Measurements from ENCODE around the gene EPSTI1.
"Not testable (repeated sequence)": the region's sequence is repeated elsewhere in the genome, so short reads cannot be mapped to it uniquely, and the experiment has no call there.

The EPSTI1 gene

DNA sequence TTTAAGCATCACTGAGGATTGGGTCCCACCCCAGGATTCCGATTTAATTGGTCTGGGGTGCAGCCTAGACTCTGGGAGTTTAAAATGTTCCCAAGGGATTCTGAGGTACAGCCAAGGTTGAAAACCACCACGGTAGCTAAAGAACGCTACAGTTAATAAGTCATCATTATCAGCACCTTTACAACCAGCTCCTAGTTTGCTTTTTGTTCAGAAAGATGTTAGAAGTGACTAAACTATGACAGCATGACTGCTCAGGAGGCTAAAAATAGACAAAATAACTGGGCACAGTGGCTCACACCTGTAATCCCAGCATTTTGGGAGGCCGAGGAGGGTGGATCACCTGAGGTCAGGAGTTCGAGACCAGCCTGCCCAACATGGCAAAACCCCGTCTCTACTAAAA, 11.7 kb upstream of the EPSTI1 start:
- DNase-seq: no peak

DNA sequence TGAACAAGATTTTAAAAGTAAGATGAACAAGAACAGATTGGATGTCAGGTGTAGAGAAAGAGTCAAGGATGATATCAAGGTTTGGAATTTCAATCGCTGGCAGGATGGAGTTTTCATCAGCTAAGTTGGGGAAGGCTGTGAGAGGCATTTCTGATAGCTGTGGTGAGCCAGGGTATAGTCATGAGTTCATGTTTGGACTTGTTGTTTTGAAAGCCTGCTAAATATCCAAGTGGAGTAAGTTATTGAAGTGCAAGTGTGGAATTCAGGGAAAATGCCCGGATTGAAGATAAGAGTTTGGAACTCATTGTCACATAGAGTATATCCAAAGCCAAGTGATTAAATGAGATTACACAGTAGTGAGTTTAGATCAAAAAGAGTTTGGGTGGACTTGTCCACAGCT, 11.0 kb upstream of the EPSTI1 start:
- DNase-seq: no peak

DNA sequence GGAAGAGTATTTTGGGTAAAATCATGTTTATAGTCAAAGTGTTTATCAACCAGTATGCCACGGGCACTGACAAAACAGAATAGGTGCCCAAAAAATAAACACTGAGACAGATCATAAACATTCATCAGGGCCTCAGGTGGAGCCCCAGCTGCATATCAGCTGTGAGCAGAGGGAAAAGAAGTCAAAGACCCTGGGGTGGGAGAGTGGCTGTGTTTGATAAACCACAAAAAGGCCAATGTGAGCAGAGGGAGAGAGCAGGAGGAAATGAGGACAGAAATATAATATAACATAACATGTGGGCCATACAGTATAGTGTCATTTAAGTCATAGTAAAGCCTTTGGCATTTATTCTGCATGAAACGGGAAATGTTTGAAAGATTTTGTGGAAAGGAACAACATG, 10.0 kb upstream of the EPSTI1 start:
- DNase-seq: no peak

DNA sequence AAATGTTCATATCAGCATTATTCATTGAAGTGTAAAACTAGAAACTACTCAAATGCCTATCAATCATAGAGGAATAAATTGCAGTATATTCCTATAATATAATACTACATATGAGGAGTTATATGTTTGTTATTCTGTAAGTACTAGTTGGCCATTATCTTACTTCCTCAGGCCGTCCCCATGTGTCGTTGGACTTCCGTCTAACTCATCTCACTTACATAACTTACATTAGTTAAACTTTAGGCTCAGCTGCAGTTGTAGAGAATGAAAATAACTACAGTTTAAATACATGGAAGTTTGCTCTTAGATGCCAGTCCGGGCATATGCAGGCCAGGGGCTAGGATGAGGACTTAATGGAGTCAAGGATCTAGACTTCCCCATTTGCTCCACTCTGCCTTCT, 8.6 kb upstream of the EPSTI1 start:
- DNase-seq: no peak

DNA sequence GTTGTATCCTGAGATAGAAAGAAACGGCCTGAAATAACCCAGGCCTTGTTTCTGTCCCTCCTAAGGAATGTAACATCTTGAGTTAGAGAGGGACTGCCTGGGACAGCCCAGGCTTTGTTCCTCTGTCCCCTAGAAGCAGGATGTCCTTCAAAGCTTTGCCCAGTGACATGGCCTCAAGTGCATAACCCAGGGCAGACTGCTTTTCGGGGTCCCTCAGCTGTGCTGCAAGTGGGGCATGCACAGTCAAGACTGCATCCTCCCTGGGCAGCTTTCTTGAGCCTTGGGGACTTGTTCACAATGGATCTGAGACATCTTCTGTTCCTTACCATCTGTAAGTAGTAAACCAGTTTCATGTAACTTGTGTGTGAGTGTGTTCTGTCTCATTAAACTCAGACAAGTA, 7.5 kb upstream of the EPSTI1 start:
- no peak for DNase-seq

DNA sequence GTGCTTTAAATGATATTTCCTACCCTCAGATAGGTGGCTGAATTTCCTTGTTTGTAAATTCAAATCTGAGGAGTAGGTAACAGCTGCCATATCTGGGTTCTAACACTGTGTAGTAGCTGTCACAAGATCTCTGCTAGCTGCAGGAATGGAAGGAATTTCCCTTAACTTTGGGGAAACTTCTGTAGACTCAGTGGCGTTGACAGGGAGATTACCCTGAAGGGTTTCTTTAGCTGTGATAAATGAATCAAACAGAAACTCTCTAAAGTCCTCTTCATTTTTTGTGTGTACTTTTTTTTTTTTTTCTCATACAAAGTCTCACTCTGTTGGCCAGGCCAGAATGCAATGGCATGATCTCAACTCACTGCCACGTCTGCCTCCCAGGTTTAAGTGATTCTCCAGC, 5.3 kb upstream of the EPSTI1 start:
- DNase-seq: no peak

DNA sequence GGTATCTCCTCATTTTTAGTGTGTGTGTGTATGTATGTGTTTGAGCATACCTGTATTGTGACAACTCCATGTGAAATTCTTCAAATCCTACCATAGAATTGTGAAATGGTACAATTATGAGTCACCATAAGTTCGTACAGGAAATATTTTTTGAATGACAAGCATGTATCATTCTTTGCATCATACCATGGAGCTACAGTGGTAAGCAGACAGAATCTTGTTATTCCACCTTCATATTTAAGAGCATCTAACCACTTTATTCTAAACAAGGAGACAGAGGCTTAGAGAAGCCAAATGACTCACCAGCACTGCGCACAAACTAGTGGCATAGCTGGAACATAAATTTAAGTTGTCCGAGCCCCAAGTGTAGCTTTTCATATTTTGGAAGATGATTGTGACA, 4.5 kb upstream of the EPSTI1 start:
- no peak for DNase-seq

DNA sequence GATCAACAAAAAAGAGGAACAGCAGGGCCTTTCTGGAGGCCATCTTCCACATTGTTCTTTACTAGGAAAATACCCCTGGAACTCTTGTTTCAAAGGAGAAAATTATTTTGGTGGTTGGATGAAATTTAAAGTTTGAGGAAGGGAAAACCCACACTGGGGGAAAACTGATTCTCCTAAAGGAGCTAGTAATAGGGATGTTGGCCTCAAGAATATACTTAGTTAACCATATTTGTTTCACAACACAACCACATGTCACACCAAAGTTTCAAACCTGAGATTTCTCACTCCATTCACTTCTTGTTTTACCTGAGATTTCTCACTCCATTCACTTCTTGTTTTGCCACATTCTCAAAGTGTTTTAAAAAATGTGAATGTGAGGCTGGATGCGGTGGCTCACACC, 2.8 kb upstream of the EPSTI1 start:
- no peak for DNase-seq

DNA sequence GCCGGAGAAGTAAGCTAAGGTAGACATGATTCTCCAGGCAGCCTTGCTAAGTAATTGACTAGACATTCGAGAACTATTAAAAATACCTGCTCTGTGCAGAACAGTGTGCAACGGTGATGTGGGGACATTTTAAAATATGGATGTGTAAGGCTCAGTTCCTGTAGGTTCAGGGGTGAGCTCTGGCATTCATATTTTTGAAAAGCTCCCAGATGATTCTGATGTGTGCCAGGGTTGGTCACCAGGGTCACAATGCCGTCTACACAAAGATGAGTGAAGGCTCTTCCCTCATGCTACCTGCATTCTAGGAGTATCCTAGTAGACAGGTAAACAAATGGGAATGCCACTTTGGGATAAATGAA, 702 bp upstream of the EPSTI1 start:
- DNase-seq: no peak

DNA sequence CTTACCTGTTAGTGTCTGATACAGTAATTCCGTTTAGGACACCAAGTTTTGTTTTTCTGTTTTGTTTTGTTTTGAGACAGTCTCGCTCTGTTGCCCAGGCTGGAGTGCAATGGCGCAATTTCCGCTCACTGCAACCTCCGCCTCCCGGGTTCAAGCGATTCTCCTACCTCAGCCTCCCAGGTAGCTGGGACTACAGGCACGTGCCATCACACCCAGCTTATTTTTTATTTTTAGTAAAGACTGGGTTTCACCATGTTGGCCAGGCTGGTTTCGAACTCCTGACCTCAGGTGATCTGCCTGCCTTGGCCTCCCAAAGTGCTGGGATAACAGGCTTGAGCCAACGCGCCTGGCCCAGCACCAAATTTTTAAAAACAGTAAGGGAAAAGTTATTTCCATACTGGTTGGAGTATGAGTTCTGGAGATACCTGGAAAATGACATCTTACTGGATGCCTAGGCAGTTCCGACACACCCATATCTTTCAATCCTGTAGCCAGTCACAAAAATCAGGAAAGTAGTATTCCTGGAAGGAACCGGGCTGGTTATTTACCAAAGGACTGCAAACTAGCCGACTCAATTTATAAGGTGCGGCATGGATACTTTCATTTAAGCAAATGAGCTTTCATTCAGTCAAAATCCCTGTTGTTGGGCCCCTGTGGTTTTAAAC, 676 bp downstream of the EPSTI1 start:
- not testable (repeated sequence) for DNase-seq

DNA sequence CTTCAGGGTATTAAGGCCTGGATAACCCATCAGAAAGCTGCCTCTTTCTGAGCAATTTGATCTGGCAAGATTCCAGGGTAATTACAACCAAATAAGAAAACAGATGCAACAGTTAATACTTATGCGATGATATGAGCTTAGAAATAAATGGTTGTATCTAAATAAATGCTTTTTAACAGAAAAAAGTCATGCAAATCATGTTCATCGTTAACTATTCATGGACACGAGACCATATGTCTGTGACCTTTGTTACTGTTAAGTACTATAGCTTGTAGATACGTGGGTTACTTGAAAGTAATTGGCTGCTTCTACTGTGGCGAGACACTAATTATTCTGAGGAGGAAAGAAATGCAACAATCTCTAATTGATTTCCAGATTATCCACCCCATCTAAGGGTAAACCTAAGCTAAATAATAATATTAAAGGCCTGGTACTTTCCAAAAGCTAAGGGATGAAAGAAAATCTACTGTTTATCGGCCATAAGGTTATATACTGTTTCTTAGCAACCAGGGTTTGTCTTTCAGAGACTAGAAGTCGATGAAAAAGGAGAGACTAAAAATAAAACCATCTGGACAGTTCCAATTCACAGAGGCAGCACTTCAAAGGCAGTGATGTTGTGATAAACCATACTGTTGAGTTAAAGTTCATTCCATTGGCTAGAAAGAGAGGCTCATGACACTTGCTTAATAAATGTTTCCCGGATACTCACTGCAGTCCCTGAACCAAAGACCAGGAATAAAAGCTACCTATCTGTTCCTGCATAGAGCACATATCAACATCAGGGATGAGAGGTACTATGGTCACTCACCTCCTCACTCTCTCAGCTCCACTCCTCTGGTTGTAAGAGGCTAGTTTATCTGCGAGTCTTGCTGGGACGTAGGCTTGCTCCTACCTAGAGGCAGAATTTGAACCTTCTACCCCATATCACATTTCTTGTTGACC, 1.5 kb downstream of the EPSTI1 start:
- no peak for DNase-seq

DNA sequence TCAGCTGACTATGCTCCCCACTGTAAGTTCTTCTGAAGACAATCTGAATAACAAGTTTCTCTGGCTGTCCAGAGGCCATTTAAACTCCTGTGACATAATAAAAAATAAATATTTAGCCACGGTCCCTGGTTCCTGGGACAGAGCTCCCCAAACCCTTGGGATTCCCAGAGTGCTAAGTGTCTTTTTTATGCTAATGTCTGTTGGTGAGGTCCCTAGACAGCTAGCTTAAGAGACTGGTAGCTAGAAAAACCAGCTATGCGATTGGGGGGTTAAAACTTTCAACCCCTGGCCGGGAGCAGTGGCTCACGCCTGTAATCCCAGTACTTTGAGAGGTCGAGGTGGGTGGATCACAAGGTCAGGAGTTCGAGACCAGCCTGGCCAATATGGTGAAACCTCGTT, 5.9 kb downstream of the EPSTI1 start:
- DNase-seq: no peak

DNA sequence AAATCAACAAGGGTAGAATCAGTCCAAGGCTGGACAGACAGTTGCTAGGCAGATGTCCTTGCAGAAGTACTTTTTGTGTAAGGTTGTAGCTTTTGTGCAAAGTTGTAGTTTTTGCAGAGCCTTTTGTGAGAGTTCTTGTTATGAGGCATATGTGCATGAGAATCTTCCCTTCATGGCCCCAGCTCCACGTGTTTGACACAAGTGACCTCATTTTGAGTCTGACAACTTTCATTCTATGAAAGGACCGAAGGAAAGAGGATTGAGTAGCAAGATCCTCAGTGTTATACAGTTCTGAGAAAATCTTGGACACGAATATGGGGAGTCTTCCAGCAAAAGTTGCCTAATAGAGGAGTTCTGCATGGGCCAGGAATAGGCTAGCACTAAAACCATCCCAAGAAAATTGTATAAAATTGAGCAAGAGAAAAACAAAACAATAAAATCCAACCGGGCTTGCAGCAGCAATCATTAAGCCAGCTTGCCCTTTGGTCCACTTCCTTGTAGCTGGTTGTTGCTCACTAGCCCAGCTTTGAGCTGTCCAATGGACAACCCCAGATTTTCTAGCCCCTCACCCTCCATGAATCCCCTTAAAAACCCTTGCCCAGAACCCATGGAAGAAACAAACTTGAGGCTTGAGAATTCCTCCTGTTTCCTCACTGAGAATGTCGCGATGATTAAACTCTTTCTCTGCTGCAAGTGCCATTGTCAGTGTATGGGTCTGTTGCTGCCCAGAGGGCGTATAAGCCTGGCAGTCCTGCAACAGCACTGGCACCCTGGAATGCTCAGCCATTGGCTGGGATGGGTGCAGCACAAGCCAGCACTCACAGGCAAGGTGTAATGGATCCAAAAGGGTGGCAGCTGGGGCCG, 6.5 kb downstream of the EPSTI1 start:
- no peak for DNase-seq

DNA sequence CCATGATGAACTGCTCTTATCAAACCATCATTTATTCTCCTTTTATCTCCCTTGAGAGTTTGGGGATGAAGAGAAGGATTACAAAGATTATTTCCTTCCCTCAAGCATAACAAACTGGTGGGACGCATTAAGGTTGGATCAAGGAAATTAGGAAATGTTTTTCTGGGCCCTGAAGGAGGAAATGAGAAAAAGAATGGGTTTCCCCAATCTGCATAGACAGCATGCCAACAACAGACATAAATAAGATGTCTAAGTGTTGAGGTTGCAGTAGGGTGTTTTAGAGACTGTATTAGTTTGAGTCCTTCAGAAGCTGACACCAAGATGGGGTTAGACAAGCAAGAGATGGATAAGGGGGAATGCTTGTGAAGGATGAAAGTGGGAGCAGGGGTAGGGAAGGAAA, 7.3 kb downstream of the EPSTI1 start:
- no peak for DNase-seq

DNA sequence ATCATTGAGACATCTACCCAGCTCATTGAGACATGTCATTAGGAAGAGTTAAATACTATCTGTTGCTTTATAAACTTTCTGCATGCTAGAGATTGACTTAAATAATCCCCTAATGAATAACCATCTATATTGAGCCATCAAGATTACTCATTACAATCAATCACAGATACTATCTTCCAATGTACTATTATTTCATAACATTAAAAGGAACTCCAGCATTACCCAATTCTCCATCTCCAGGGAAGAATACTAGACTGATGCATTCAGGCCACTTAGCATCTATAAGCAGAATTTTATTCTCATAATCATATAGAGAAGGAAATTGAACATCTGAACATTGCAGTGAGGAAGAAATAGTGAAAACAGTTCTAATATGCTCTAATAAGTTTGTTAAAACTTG, 8.0 kb downstream of the EPSTI1 start:
- no peak for DNase-seq

DNA sequence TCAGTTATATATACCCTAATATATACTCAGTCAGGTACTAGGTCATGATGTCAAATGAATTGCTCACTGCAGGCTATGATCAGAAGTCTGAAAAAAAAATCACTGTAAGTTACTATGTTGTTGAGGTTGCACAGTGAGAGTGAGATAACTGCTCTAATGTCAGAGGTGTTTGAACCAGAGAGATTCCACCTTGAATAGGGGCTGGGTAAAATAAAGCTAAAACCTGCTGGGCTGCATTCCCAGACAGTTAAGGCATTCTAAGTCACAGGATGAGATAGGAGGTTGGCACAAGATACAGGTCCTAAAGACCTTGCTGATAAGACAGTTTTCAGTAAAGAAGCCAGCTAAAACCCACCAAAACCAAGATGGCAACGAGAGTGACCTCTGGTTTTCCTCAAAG, 10.2 kb downstream of the EPSTI1 start:
- no peak for DNase-seq

DNA sequence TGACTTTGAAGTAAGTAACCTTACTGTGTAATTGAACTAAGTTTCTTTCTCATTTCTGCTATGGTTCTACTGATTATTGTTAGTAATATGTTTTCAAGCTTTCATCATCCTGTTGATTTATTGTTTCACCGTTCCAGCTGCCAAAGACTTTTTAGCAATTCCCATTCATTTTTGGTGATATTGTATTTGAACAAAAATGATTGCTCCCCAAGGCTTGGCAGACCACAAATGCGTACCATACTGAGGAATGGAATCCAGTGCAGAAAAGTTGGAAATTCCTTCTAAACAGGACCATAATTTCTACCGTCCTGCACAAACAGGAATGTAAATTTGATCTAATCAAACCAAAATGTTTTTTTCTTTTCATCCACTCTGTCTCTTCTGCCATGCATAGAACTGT, 10.7 kb downstream of the EPSTI1 start:
- no peak for DNase-seq

DNA sequence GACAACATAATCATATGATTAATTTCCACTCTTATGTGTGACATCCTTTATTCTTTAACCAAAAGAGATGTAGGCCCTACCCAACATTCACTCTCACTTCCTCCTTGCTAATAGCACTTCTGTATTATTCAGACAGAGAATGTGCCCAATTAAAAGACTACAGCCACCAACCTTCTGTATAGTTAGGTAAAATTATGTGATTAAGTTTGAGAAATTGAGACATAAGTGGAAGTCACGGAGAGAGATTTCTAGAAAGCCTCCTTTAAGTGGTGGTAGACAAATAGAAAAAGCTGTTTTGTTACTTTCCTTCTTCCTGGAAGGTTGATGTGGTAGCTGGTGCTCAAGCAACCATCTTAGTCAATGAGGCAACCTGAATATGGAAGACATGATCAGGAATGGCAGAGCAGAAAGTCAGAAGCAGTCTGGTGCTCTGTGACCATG, 14.8 kb downstream of the EPSTI1 start:
- no peak for DNase-seq

DNA sequence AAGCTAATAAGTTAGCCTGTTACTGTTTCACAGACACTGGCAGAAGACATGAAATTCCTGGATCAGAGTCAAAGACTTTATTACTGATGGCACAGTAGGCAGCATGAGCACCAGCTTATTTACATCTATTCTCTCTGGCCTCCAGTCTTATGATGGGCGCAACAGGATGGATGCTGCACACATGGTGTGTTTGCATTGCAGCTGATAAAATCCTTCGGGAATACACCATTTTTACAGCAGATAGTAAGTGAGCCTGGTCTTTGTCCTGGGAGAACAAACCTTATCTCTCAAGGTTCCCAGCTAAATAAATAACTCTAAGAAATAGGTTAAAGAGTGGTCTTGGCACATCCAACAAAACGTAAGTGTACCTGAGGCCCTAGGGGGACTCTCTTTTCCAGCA, 16.0 kb downstream of the EPSTI1 start:
- no peak for DNase-seq

DNA sequence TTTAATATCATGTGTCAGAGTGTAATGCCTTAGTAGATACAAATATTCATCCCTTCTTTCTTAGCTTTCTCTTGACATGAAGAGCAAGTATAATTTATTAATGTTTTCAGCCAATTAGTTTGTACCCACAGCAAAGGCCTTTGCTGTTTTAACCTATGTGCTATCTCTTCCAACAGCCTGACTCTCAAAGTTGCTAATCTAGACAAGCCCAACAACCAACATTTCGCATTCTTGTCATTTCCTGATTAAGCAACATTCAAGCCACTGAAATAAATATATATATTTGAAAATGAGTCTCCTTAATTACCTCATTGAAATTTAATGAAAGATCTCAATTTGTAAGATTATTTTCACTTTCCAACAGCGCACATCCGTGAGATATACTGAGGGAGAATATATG, 18.5 kb downstream of the EPSTI1 start:
- DNase-seq: no peak

DNA sequence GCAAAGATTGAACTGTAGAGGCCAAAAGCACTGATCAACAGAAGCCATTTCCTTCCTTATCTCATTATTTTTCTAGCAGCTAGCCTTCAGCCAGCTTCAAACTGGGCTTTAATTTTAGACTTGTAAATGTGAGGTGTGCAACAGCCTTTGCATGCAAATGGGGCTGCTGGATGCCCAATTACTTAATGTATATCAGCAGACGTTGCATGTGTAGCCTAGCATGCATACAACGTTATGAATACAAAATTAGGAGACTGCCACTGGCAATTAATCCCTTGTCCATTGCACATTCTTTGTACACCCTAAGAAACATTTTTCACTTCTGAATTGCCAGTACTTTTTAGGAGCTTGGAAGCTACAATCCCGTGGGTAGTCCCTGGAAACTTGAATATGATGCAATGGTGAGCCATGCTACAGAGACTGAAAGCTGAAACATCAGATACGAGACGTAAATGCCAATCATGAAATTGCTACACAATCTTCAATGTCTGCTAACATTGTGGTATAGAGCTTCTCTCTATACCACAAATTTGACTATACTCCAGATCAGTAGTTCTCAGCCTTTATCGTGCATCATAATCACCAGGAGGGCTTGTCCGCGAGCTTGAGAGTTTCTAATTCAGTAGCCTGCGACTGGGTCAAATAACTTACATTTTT, 20.2 kb downstream of the EPSTI1 start:
- no peak for DNase-seq

DNA sequence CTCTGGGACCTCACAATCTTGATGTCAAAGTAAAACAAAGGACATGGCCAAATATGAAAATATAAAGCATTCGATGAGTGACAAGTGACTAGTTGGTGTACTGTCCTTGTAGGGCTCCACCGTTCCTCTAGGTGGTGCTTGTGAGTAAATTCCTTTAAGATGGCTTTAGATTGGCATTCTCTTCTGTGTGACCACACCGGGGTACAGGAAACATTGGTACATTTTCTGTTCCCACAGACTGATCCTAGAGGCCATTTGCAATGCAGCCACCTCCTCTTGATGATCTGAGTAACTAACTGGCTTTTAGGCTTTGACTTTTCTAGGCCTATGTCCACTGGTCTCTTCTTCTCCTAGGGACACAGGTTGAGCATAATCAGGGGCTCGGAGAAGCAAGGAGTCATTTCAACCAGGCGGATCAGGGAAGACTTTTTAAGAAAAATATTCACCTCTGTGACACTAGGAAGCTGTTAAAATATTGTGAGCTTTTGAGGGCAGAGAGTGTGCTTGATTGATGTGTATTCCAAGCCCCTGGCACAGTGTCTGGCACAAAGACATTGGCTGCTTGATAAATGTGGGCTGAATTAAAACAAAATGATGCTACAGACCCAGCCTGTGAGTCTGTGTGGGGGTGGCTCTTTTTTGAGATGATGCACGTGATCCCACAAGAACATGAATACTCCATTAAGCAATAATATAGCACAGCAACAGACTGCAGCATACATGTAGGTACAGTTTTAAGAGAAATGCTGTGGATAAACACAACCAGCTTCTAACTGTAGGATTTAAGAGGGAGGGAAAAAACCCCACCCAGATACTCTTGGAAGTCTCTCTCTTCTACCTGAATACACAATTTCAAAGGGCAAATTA, 21.0 kb downstream of the EPSTI1 start:
- no peak for DNase-seq

All from NCI-H774 (cell line).